ENCODE data around the gene RHOF.
"Not testable (repeated sequence)": the region's sequence is repeated elsewhere in the genome, so short reads cannot be mapped to it uniquely, and the experiment has no call there.

RHOF gene

GRCh38 chr12:121748571-121749265 lies 44.8 kb downstream of the RHOF start:
- no peak for DNase-seq (ENCODE audit: low read depth in 2 of 2)

- no peak for DNase-seq (ENCODE audit: low read depth in 2 of 2)
Observed at GRCh38 chr12:121748218-121748570, 45.3 kb downstream of the RHOF start.

- DNase-seq (ENCODE audit: low read depth in 2 of 2), result not testable (repeated sequence)
Observed at GRCh38 chr12:121745545-121745944, 47.9 kb downstream of the RHOF start.

GRCh38 chr12:121741743-121742142 lies 51.7 kb downstream of the RHOF start:
- no peak for DNase-seq (ENCODE audit: low read depth in 2 of 2)

GRCh38 chr12:121740847-121741246 lies 52.6 kb downstream of the RHOF start:
- no peak for DNase-seq (ENCODE audit: low read depth in 2 of 2)

- no peak for DNase-seq (ENCODE audit: low read depth in 2 of 2)
Observed at GRCh38 chr12:121738340-121738858, 55.1 kb downstream of the RHOF start.

GRCh38 chr12:121733849-121734248 lies 59.6 kb downstream of the RHOF start:
- no peak for DNase-seq (ENCODE audit: low read depth in 2 of 2)

GRCh38 chr12:121731473-121731872 lies 62.0 kb downstream of the RHOF start:
- no peak for DNase-seq (ENCODE audit: low read depth in 2 of 2)

- DNase-seq (ENCODE audit: low read depth in 2 of 2), result no peak
Observed at GRCh38 chr12:121729021-121729420, 64.5 kb downstream of the RHOF start.

Data from activated CD8-positive, alpha-beta memory T cell treated with anti-CD3 and anti-CD28 coated beads for 4 hours (primary cell).